Pancreas (tissue), 10 donors: ENCODE results near the gene CCDC51. TPM values are rescaled to one million over a fixed set of nuclear protein-coding genes. Genes with fewer than 3 reads are reported as not detected.

Source experiments
- ATAC-seq, 4 donors: fragments of 200-7000 bp; cut with Tn5 transposase; one replicate each; pipeline versions ENCODE4 v1.8.0 to v1.9.1; 2020; ENCODE audit warnings: mild to moderate bottlenecking in 4 of 4, moderate library complexity in 4 of 4
- DNase-seq, 6 donors: peaks; one replicate each; pipeline ENCODE4 v3.0.0-alpha.2; 2020
- FAIRE-seq: peaks from 2 replicates; lab custom pipeline; 2012; peaks lifted over from hg19 to GRCh38; lab: Jason Lieb, UNC
- H3K27ac ChIP-seq, 4 donors: fragments of 200-600 bp; sonication (generic); 1 replicate in 3 of 4; 2 replicates in 1 of 4; pipeline versions ENCODE4 v1.5.0 to v1.8.0; 2020
- H3K27me3 ChIP-seq, 4 donors: fragments of 200-600 bp; one replicate each; pipeline ENCODE4 v1.8.0; 2021
- H3K36me3 ChIP-seq, 3 donors: fragments of 200-600 bp; sonication (generic) in 1 of 3; one replicate each; pipeline versions ENCODE4 v1.5.0 to v1.8.0; 2020 to 2021
- H3K4me1 ChIP-seq, 3 donors: fragments of 200-600 bp; one replicate each; pipeline ENCODE4 v1.8.0; 2021
- H3K4me3 ChIP-seq, 4 donors: fragments of 200-600 bp; sonication (generic) in 2 of 4; one replicate each; pipeline versions ENCODE4 v1.5.0 to v1.8.0; 2020 to 2021
- H3K9me3 ChIP-seq, 4 donors: fragments of 200-600 bp; one replicate each; pipeline ENCODE4 v1.8.0; 2021
- CTCF ChIP-seq, 4 donors: fragments of 200-600 bp; sonication (generic) in 3 of 4; IDR thresholded peaks; one replicate each; pipeline versions ENCODE4 v1.5.0 to v1.8.0; 2021; ENCODE audit warnings: antibody characterized with exemption in 4 of 4
- WGBS, 2 donors: extraction: QIAGEN DNeasy Blood & Tissue Kit; methylation state at CpG; one replicate each; pipeline ENCODE4 v1.1.7; 2013; 5-methylcytosine and 5-hydroxymethylcytosine counted together
- intact Hi-C, 3 donors: fragments of 100-400 bp; cut with DNase I; formaldehyde crosslinking; loops; one replicate each; pipeline versions ENCODE4 v1.11.1 to v1.14.2; 2022
- polyA plus RNA-seq, 2 donors: library from polyadenylated mRNA; stranded (reverse); fragments of 200-250 nt; gene quantifications; one replicate each; pipeline ENCODE4 v1.2.3, GENCODE V29; 2013
- total RNA-seq, 6 donors: library from RNA; stranded (reverse); fragmentation: NEBNext Ultra II Directional in 4 of 6; extraction: Animal tissue kit (Norgen Biotek cat#: 25700) in 4 of 6; gene quantifications; one replicate each; pipeline versions ENCODE4 v1.2.1 to v1.2.4, GENCODE V29; 2021 to 2023
- donor health status: healthy with polysubstance abuse.
- donor health status: DM: no; HTN: no; CAD: no; lungs with moderate emphysema.
- donor health status: DM: no; HTN: no; CAD: no.
- donor health status: control.
- donor health status: control.
- donor health status: Bipolar disorder and iron deficiency.
- donor health status: DM: yes; HTN: yes; CAD: no.
- donor health status: DM: no; HTN: no; CAD: no.
- donor health status: DM: no; HTN: no; CAD: no.
- donor health status: DM: yes; HTN: yes; CAD: no.

Gene CCDC51
- total and polyA plus RNA-seq, 8 donors, result 1.6 to 5.8 (median 3.3) TPM

GRCh38 chr3:48445277-48445882 lies 5.5 kb upstream of the CCDC51 start:
- H3K27ac ChIP-seq, result no peak overlapping the region
- no peaks in the 10 kb centered on the region for H3K27me3 ChIP-seq
- peaks cover 8 to 22% (median 16%) of the 10 kb centered on the region in 3 donors for H3K4me1 ChIP-seq
- no peak overlapping the region for H3K4me3 ChIP-seq
- ATAC-seq, result no peak
- FAIRE-seq, result no peak
- 59 to 63% methylated on average over 6 of the region's 6 CpGs for WGBS, 2 donors
- peaks cover 0 to 4% (median 0%) of the 10 kb centered on the region in 3 donors for H3K36me3 ChIP-seq
- H3K9me3 ChIP-seq, result no peaks in the 10 kb centered on the region
- intact Hi-C loops, result no loop called here
- TF ChIP-seq CTCF (IDR thresholded peaks at IDR 0.05), result no peak
- no peak for DNase-seq

- Histone ChIP-seq H3K4me1 (peaks cover 8 to 18% (median 13%) of the 10 kb centered on the region in 3 donors), H3K36me3 (peaks cover 0 to 4% (median 0%) of the 10 kb centered on the region in 3 donors), H3K4me3 (peak overlapping the region in 1 of 4 donors; percentile 68), H3K27me3 (no peaks in the 10 kb centered on the region), H3K9me3 (no peaks in the 10 kb centered on the region), H3K27ac (no peak overlapping the region)
- no peak for FAIRE-seq
- no peak for DNase-seq
- 78 to 80% methylated on average over 6 of the region's 6 CpGs for WGBS, 2 donors
- TF ChIP-seq CTCF (IDR thresholded peaks at IDR 0.05), result no peak
- intact Hi-C loops, result no loop called here
- no peak for ATAC-seq
Measured at GRCh38 chr3:48441940-48442339, 2.0 kb upstream of the CCDC51 start.

GRCh38 chr3:48440590-48440958 lies 655 bp upstream of the CCDC51 start:
- Histone ChIP-seq H3K27me3 (no peaks in the 10 kb centered on the region), H3K36me3 (peaks cover 0 to 4% (median 0%) of the 10 kb centered on the region in 3 donors), H3K9me3 (no peaks in the 10 kb centered on the region), H3K4me1 (peaks cover 8 to 14% (median 13%) of the 10 kb centered on the region in 3 donors), H3K27ac (peak overlapping the region; percentile 65 to 81 (median 74)), H3K4me3 (peak overlapping the region; percentile 53 to 75 (median 68))
- 0% methylated on average over 21 of the region's 21 CpGs for WGBS, 2 donors
- TF ChIP-seq CTCF (IDR thresholded peaks at IDR 0.05), result no peak
- intact Hi-C loops, result no loop called here
- peak; percentile 5 to 16 (median 12) for ATAC-seq
- no peak for FAIRE-seq
- DNase-seq, result peak in 2 of 6 donors; percentile 33 to 53

- DNase-seq, result no peak
- Histone ChIP-seq H3K4me1 (peaks cover 8 to 13% (median 13%) of the 10 kb centered on the region in 3 donors), H3K4me3 (no peak overlapping the region), H3K36me3 (peaks cover 0 to 1% (median 0%) of the 10 kb centered on the region in 3 donors), H3K27ac (no peak overlapping the region), H3K9me3 (no peaks in the 10 kb centered on the region), H3K27me3 (no peaks in the 10 kb centered on the region)
- no peak for TF ChIP-seq CTCF (IDR thresholded peaks at IDR 0.05)
- no peak for ATAC-seq
- WGBS, 2 donors, result 73 to 86% methylated on average over 4 of the region's 4 CpGs
- FAIRE-seq, result no peak
- intact Hi-C loops, result loop anchor here (2.0 to 10.0 kb wide), 4 partner anchors 36 to 166 kb away; no protein-coding TSS in a partner anchor
Measured at GRCh38 chr3:48437812-48438211, 2.1 kb downstream of the CCDC51 start.

- Histone ChIP-seq H3K27me3 (no peaks in the 10 kb centered on the region), H3K9me3 (no peaks in the 10 kb centered on the region), H3K36me3 (peaks cover 0 to 4% (median 0%) of the 10 kb centered on the region in 3 donors), H3K4me1 (peaks cover 8 to 11% (median 10%) of the 10 kb centered on the region in 3 donors), H3K27ac (no peak overlapping the region), H3K4me3 (no peak overlapping the region)
- no peak for ATAC-seq
- peak in 1 of 6 donors; percentile 11 for DNase-seq
- TF ChIP-seq CTCF (IDR thresholded peaks at IDR 0.05), result no peak
- intact Hi-C loops, result loop anchor here (2.0 to 10.0 kb wide), 4 partner anchors 35 to 165 kb away; no protein-coding TSS in a partner anchor
- 70 to 78% methylated on average over 7 of the region's 7 CpGs for WGBS, 2 donors
- FAIRE-seq, result no peak
Measured at GRCh38 chr3:48436855-48437254, 3.1 kb downstream of the CCDC51 start.
